Osteoblast (primary cell): ENCODE data around the gene FBXO44. TPM values are rescaled to one million over a fixed set of nuclear protein-coding genes. Genes with fewer than 3 reads are reported as not detected.

Experiments used
- DNase-seq: peaks from one replicate; pipeline ENCODE4 v3.0.0; 2011; ENCODE audit warnings: low spot score, mixed read lengths; ENCODE audit not compliant: insufficient read length; ENCODE audit errors: missing footprints
- H2AFZ ChIP-seq: 2 replicates; pipeline ENCODE4 v1.6.0; 2011; ENCODE audit warnings: mild to moderate bottlenecking, low read length
- H3K27ac ChIP-seq: 2 replicates; pipeline ENCODE4 v1.5.1; 2011; ENCODE audit warnings: mild to moderate bottlenecking, low read depth, low read length, moderate library complexity
- H3K27me3 ChIP-seq: 2 replicates; pipeline ENCODE4 v1.6.0; 2012; ENCODE audit warnings: mild to moderate bottlenecking, control low read depth, inconsistent platforms, low read length, moderate library complexity; ENCODE audit not compliant: insufficient read depth
- H3K36me3 ChIP-seq: 2 replicates; pipeline ENCODE4 v1.5.1; 2011; ENCODE audit warnings: mild to moderate bottlenecking, low read length, control low read depth, moderate library complexity; ENCODE audit not compliant: insufficient read depth
- H3K4me1 ChIP-seq: 2 replicates; pipeline ENCODE4 v1.5.1; 2011; ENCODE audit warnings: mild to moderate bottlenecking, low read length, control low read depth, moderate library complexity; ENCODE audit not compliant: insufficient read depth
- H3K4me2 ChIP-seq: 2 replicates; pipeline ENCODE4 v1.6.0; 2011; ENCODE audit warnings: mild to moderate bottlenecking, low read length; ENCODE audit not compliant: insufficient read depth
- H3K4me3 ChIP-seq: fragments of 200-600 bp; sonication (generic); 3 replicates; pipeline ENCODE4 v1.5.1; 2012; ENCODE audit warnings: mild to moderate bottlenecking, low read length, inconsistent platforms; ENCODE audit not compliant: insufficient read depth
- H3K79me2 ChIP-seq: 2 replicates; pipeline ENCODE4 v1.6.0; 2012; ENCODE audit warnings: mild to moderate bottlenecking, low read length, control low read depth, inconsistent platforms; ENCODE audit not compliant: insufficient read depth
- H3K9me3 ChIP-seq: 2 replicates; pipeline ENCODE4 v1.5.1; 2011; ENCODE audit warnings: low read depth, low read length, control low read depth
- H4K20me1 ChIP-seq: 2 replicates; pipeline ENCODE4 v1.6.0; 2012; ENCODE audit warnings: mild to moderate bottlenecking, low read length, control low read depth; ENCODE audit not compliant: insufficient read depth
- total RNA-seq: library from RNA; depleted of rRNA; stranded (reverse); fragments of >200 nt; gene quantifications from 2 replicates; pipeline ENCODE4 v1.2.3, GENCODE V29; 2012
- TF ChIP-seq, protein P1 (sequence below): IDR thresholded peaks from 2 replicates; pipeline ENCODE4 v1.5.1; 2011; ENCODE audit warnings: mild to moderate bottlenecking, low read depth, low read length, moderate library complexity; ENCODE audit errors: extremely low read depth

The FBXO44 gene
- total RNA-seq, 1 donor: 16.3 TPM

DNA sequence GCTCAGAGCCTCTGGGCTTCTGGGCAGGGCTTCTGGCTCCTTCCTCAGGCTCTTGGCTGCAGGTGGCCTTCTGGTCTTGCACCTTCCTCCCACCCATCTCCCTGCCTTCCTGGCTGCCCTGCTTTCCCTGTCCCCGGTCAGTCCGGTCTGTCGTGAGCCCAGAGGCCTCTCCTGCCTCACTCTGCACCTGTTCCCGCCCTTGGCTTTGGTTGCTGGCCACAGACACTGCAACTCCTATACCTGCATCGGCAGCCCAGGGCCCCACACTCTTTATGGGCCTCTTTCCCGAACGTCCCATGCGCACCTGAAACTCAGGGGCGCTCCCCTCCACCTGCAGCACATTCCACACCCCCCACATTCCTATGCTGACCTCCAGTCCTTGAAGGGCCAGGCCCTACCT is 8.4 kb upstream of the FBXO44 start:
- H3K36me3 ChIP-seq: no peaks in the 10 kb centered on the region
- no peaks in the 10 kb centered on the region for H3K9me3 ChIP-seq
- H3K27me3 ChIP-seq: peaks cover 14% of the 10 kb centered on the region
- no peak overlapping the region for H3K4me3 ChIP-seq
- no peak overlapping the region for H3K4me2 ChIP-seq
- TF ChIP-seq, protein P1, sequence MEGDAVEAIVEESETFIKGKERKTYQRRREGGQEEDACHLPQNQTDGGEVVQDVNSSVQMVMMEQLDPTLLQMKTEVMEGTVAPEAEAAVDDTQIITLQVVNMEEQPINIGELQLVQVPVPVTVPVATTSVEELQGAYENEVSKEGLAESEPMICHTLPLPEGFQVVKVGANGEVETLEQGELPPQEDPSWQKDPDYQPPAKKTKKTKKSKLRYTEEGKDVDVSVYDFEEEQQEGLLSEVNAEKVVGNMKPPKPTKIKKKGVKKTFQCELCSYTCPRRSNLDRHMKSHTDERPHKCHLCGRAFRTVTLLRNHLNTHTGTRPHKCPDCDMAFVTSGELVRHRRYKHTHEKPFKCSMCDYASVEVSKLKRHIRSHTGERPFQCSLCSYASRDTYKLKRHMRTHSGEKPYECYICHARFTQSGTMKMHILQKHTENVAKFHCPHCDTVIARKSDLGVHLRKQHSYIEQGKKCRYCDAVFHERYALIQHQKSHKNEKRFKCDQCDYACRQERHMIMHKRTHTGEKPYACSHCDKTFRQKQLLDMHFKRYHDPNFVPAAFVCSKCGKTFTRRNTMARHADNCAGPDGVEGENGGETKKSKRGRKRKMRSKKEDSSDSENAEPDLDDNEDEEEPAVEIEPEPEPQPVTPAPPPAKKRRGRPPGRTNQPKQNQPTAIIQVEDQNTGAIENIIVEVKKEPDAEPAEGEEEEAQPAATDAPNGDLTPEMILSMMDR: no peak
- peak; percentile 48 for DNase-seq
- no peaks in the 10 kb centered on the region for H4K20me1 ChIP-seq
- no peak overlapping the region for H3K27ac ChIP-seq
- no peak overlapping the region for H2AFZ ChIP-seq
- no peaks in the 10 kb centered on the region for H3K4me1 ChIP-seq
- no peaks in the 10 kb centered on the region for H3K79me2 ChIP-seq

DNA sequence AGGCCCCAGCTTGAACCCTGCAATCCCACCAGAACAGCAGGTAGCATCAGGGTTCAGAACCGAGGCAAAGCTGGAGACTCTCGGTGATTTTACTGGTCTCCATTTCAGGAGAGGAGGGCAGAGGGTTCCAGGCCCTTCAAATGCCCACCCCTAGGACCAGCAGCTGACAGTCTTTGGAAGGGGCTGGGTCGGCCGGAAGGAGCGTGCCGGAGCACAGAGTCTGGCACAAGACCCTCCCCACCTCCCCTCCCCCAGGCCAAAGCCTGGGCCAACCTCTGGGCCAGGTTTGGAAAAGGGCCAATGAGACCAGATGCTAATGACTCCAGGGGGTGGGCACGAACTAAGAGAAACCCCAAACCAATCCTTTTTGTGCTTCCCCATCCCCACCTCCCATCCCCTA is 7.3 kb upstream of the FBXO44 start:
- TF ChIP-seq, protein P1: no peak
- H3K9me3 ChIP-seq: no peaks in the 10 kb centered on the region
- no peak overlapping the region for H3K4me3 ChIP-seq
- no peaks in the 10 kb centered on the region for H3K4me1 ChIP-seq
- no peaks in the 10 kb centered on the region for H3K79me2 ChIP-seq
- H3K27ac ChIP-seq: no peak overlapping the region
- peaks cover 11% of the 10 kb centered on the region for H3K27me3 ChIP-seq
- H3K36me3 ChIP-seq: no peaks in the 10 kb centered on the region
- no peak overlapping the region for H2AFZ ChIP-seq
- no peak for DNase-seq
- no peaks in the 10 kb centered on the region for H4K20me1 ChIP-seq
- H3K4me2 ChIP-seq: no peak overlapping the region

DNA sequence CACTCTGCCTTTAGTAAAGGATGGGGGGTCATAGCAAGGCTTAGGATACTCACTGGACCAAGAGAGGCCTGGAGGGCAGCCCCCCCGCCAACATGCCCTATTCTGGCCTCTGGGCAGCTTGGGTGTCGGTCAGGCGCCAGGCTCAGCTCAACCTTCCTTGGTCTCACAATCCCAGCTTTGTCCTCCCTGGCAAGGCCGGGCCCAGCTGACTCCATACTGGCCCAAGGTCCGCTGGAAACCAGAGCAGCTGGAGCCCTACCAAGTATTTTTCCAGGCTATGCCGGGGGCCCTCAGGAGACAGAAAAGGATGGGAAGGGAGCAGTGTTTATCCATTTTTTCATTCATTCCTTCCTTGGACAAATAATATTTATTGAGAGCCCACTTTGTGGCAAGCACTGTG is 6.6 kb upstream of the FBXO44 start:
- TF ChIP-seq, protein P1: no peak
- Histone ChIP-seq H3K27ac (no peak overlapping the region), H3K4me2 (no peak overlapping the region), H2AFZ (no peak overlapping the region), H3K79me2 (no peaks in the 10 kb centered on the region), H3K9me3 (no peaks in the 10 kb centered on the region), H3K4me3 (no peak overlapping the region), H3K27me3 (peaks cover 15% of the 10 kb centered on the region), H3K36me3 (no peaks in the 10 kb centered on the region), H3K4me1 (no peaks in the 10 kb centered on the region), H4K20me1 (no peaks in the 10 kb centered on the region)
- DNase-seq: peak; percentile 81

DNA sequence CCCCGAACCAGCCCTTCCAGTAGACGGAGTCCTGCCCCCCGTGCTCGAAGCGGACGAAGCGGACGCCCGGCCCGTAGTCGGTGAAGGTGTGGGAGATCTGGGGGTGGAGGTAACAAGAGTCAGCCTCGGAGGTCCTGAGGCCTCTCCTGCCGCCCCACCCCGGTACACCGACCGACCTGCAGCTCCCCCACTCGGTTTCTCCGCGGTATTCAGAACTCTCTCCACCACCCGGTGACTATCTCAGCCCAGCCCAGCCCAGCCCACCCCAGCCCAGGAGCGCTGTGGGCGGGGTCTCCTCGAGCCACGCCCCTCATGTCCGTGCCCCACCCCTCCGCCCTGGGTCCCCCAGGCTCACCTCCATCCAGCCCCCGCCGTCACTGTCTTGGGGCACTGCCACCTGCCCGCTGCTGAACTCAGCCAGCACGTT is 5.9 kb upstream of the FBXO44 start:
- DNase-seq: peak; percentile 73
- Histone ChIP-seq H3K36me3 (no peaks in the 10 kb centered on the region), H3K27ac (no peak overlapping the region), H2AFZ (no peak overlapping the region), H4K20me1 (no peaks in the 10 kb centered on the region), H3K9me3 (no peaks in the 10 kb centered on the region), H3K79me2 (no peaks in the 10 kb centered on the region), H3K4me3 (no peak overlapping the region), H3K4me2 (no peak overlapping the region), H3K4me1 (no peaks in the 10 kb centered on the region), H3K27me3 (peaks cover 16% of the 10 kb centered on the region)
- TF ChIP-seq, protein P1: no peak
